Smooth muscle cell (in vitro differentiated cells): ENCODE measurements around the gene SERGEF. TPM values are rescaled to one million over a fixed set of nuclear protein-coding genes. Genes with fewer than 3 reads are reported as not detected.

Source experiments
- DNase-seq: peaks from one replicate; lab custom pipeline; 2025; ENCODE audit not compliant: unreplicated experiment; lab: John Stamatoyannopoulos, UW
- H2AFZ ChIP-seq: fragments of 200-600 bp; sonication (generic); 2 replicates; pipeline ENCODE4 v1.6.0; 2016; ENCODE audit warnings: antibody characterized with exemption, low read depth, mild to moderate bottlenecking
- H3F3A ChIP-seq: fragments of 200-600 bp; sonication (generic); 2 replicates; pipeline ENCODE4 v1.6.0; 2017; ENCODE audit warnings: antibody characterized with exemption, low read depth
- H3K27ac ChIP-seq: fragments of 200-600 bp; sonication (generic); 2 replicates; pipeline ENCODE4 v1.5.1; 2016; ENCODE audit warnings: low read depth, mild to moderate bottlenecking
- H3K27me3 ChIP-seq: fragments of 200-600 bp; sonication (generic); 2 replicates; pipeline ENCODE4 v1.6.1; 2016; ENCODE audit warnings: low read depth, mild to moderate bottlenecking
- H3K36me3 ChIP-seq: fragments of 200-600 bp; sonication (generic); 2 replicates; pipeline ENCODE4 v1.5.1; 2016; ENCODE audit warnings: low read depth
- H3K4me1 ChIP-seq: fragments of 200-600 bp; sonication (generic); 2 replicates; pipeline ENCODE4 v1.5.1; 2016; ENCODE audit warnings: low read depth
- H3K4me2 ChIP-seq: fragments of 200-600 bp; sonication (generic); 2 replicates; pipeline ENCODE4 v1.6.0; 2016; ENCODE audit warnings: mild to moderate bottlenecking
- H3K4me3 ChIP-seq: fragments of 200-600 bp; sonication (generic); 2 replicates; pipeline ENCODE4 v1.5.1; 2016; ENCODE audit warnings: mild to moderate bottlenecking
- H3K79me2 ChIP-seq: fragments of 200-600 bp; sonication (generic); 2 replicates; pipeline ENCODE4 v1.6.0; 2016; ENCODE audit warnings: low read depth, mild to moderate bottlenecking
- H3K9ac ChIP-seq: fragments of 200-600 bp; sonication (generic); 2 replicates; pipeline ENCODE4 v1.6.0; 2016; ENCODE audit warnings: low read depth
- H3K9me3 ChIP-seq: fragments of 200-600 bp; sonication (generic); replicated peaks from 2 replicates; pipeline ENCODE4 v1.5.1; 2016; ENCODE audit warnings: low read depth
- H4K20me1 ChIP-seq: fragments of 200-600 bp; sonication (generic); 2 replicates; pipeline ENCODE4 v1.6.0; 2016; ENCODE audit warnings: low read depth
- CTCF ChIP-seq: fragments of 200-600 bp; sonication (generic); IDR thresholded peaks from 2 replicates; pipeline ENCODE4 v1.5.1; 2017; ENCODE audit warnings: borderline replicate concordance, mild to moderate bottlenecking, antibody characterized with exemption; ENCODE audit not compliant: insufficient read depth, poor library complexity, severe bottlenecking
- WGBS: methylation state at CpG from one replicate; pipeline ENCODE4 v1.1.7; 2016; ENCODE audit warnings: low lambda C conversion rate; 5-methylcytosine and 5-hydroxymethylcytosine counted together
- polyA plus RNA-seq: library from polyadenylated mRNA; unstranded; fragments of >200 nt; fragmentation: Nextera tagmentation; extraction: Ambion mirVana; gene quantifications from 2 replicates; pipeline ENCODE4 v1.2.1, GENCODE V29; 2016
- total RNA-seq: library from RNA; depleted of rRNA; stranded (reverse); fragments of >200 nt; gene quantifications from 2 replicates; pipeline ENCODE4 v1.2.3, GENCODE V29; 2014

SERGEF gene
- total and polyA plus RNA-seq, 2 experiments from 2014 or later, result 4.9 to 7.4 TPM

GRCh38 chr11:17778956-17779860, 233.6 kb downstream of the SERGEF start:
- no peak for TF ChIP-seq CTCF
- Histone ChIP-seq H3K27ac (no peak overlapping the region), H3K36me3 (no peaks in the 10 kb centered on the region), H3K4me2 (no peak overlapping the region), H3K27me3 (no peaks in the 10 kb centered on the region), H2AFZ (no peak overlapping the region), H3K4me3 (no peak overlapping the region), H3K9me3 (no peaks in the 10 kb centered on the region), H4K20me1 (no peaks in the 10 kb centered on the region), H3K9ac (no peak overlapping the region), H3K79me2 (no peaks in the 10 kb centered on the region), H3F3A (no peaks in the 10 kb centered on the region), H3K4me1 (peaks cover under 1% of the 10 kb centered on the region)
- DNase-seq, result no peak
- 96% methylated on average over 40 of the region's 40 CpGs for WGBS

GRCh38 chr11:17778352-17778751, 234.5 kb downstream of the SERGEF start:
- Histone ChIP-seq H2AFZ (no peak overlapping the region), H3K36me3 (no peaks in the 10 kb centered on the region), H3K9me3 (no peaks in the 10 kb centered on the region), H4K20me1 (no peaks in the 10 kb centered on the region), H3F3A (no peaks in the 10 kb centered on the region), H3K27me3 (no peaks in the 10 kb centered on the region), H3K4me3 (no peak overlapping the region), H3K9ac (no peak overlapping the region), H3K4me1 (peaks cover 4% of the 10 kb centered on the region), H3K79me2 (no peaks in the 10 kb centered on the region), H3K4me2 (no peak overlapping the region), H3K27ac (no peak overlapping the region)
- WGBS, result 85% methylated on average over 5 of the region's 5 CpGs
- DNase-seq, result no peak
- no peak for TF ChIP-seq CTCF

- H3K4me3 ChIP-seq, result no peak overlapping the region
- no peak overlapping the region for H3K4me2 ChIP-seq
- no peaks in the 10 kb centered on the region for H3K79me2 ChIP-seq
- DNase-seq, result no peak
- H3K27ac ChIP-seq, result no peak overlapping the region
- no peaks in the 10 kb centered on the region for H3K36me3 ChIP-seq
- no peaks in the 10 kb centered on the region for H4K20me1 ChIP-seq
- TF ChIP-seq CTCF, result no peak
- H3K9ac ChIP-seq, result no peak overlapping the region
- H3K27me3 ChIP-seq, result no peaks in the 10 kb centered on the region
- no peaks in the 10 kb centered on the region for H3K9me3 ChIP-seq
- H2AFZ ChIP-seq, result no peak overlapping the region
- 85% methylated on average over 13 of the region's 13 CpGs for WGBS
- H3K4me1 ChIP-seq, result peaks cover 4% of the 10 kb centered on the region
- H3F3A ChIP-seq, result no peaks in the 10 kb centered on the region
These were observed 235.1 kb downstream of the SERGEF start for GRCh38 chr11:17777738-17778091.
